HG03280 (cell line): Measurements from ENCODE around the gene SMARCAL1.

Experiments used
- ATAC-seq: cut with Tn5 transposase; IDR thresholded peaks from one replicate; pipeline ENCODE4 v1.9.1; 2021; ENCODE audit warnings: mild to moderate bottlenecking, moderate library complexity; ENCODE audit not compliant: unreplicated experiment

The SMARCAL1 gene

GRCh38 chr2:216426166-216426777 lies 14.0 kb downstream of the SMARCAL1 start:
- ATAC-seq: no peak

GRCh38 chr2:216426938-216427337 lies 14.7 kb downstream of the SMARCAL1 start:
- no peak for ATAC-seq

GRCh38 chr2:216428618-216429350 lies 16.5 kb downstream of the SMARCAL1 start:
- no peak for ATAC-seq

- ATAC-seq: no peak
Measured at GRCh38 chr2:216429428-216429827, 17.1 kb downstream of the SMARCAL1 start.

- ATAC-seq: no peak
Measured at GRCh38 chr2:216430811-216431530, 18.7 kb downstream of the SMARCAL1 start.

GRCh38 chr2:216431531-216431856 lies 19.2 kb downstream of the SMARCAL1 start:
- no peak for ATAC-seq

GRCh38 chr2:216436383-216436782 lies 24.1 kb downstream of the SMARCAL1 start:
- no peak for ATAC-seq

GRCh38 chr2:216441308-216442010 lies 29.2 kb downstream of the SMARCAL1 start:
- ATAC-seq: no peak

GRCh38 chr2:216445501-216445900 lies 33.2 kb downstream of the SMARCAL1 start:
- ATAC-seq: no peak

GRCh38 chr2:216446343-216446742 lies 34.1 kb downstream of the SMARCAL1 start:
- ATAC-seq: no peak

- ATAC-seq: no peak
Measured at GRCh38 chr2:216447293-216447692, 35.0 kb downstream of the SMARCAL1 start.

GRCh38 chr2:216448829-216449228 lies 36.5 kb downstream of the SMARCAL1 start:
- no peak for ATAC-seq

- ATAC-seq: no peak
Measured at GRCh38 chr2:216450346-216450745, 38.1 kb downstream of the SMARCAL1 start.

GRCh38 chr2:216450784-216451183 lies 38.5 kb downstream of the SMARCAL1 start:
- no peak for ATAC-seq

GRCh38 chr2:216453955-216454614 lies 41.8 kb downstream of the SMARCAL1 start:
- ATAC-seq: no peak

GRCh38 chr2:216463148-216463547 lies 50.9 kb downstream of the SMARCAL1 start:
- no peak for ATAC-seq

- ATAC-seq: no peak
Measured at GRCh38 chr2:216464104-216464720, 51.9 kb downstream of the SMARCAL1 start.

GRCh38 chr2:216465579-216466195 lies 53.4 kb downstream of the SMARCAL1 start:
- no peak for ATAC-seq

GRCh38 chr2:216467845-216468244 lies 55.6 kb downstream of the SMARCAL1 start:
- no peak for ATAC-seq

GRCh38 chr2:216469661-216470060 lies 57.4 kb downstream of the SMARCAL1 start:
- no peak for ATAC-seq
